Loucy (cell line): ENCODE results near the gene ZNF669.

ENCODE experiments used
- H2AFZ ChIP-seq: fragments of 200-600 bp; sonication (generic); 2 replicates; pipeline ENCODE4 v1.6.0; 2016; ENCODE audit warnings: antibody characterized with exemption, mild to moderate bottlenecking, low read length, moderate library complexity
- H3F3A ChIP-seq: fragments of 200-600 bp; 2 replicates; pipeline ENCODE4 v1.6.0; 2016; ENCODE audit warnings: antibody characterized with exemption, low read depth, mild to moderate bottlenecking
- H3K27me3 ChIP-seq: fragments of 200-600 bp; sonication (generic); 2 replicates; pipeline ENCODE4 v1.6.1; 2014; ENCODE audit warnings: low read length, mild to moderate bottlenecking; ENCODE audit not compliant: insufficient read depth, poor library complexity, severe bottlenecking
- H3K36me3 ChIP-seq: fragments of 200-600 bp; sonication (generic); 2 replicates; pipeline ENCODE4 v1.6.1; 2016; ENCODE audit warnings: low read length; ENCODE audit not compliant: insufficient read depth
- H3K4me1 ChIP-seq: fragments of 200-600 bp; sonication (generic); 2 replicates; pipeline ENCODE4 v1.5.1; 2014; ENCODE audit warnings: low read length, mild to moderate bottlenecking; ENCODE audit not compliant: insufficient read depth, poor library complexity, severe bottlenecking
- H3K4me2 ChIP-seq: fragments of 200-600 bp; sonication (generic); 2 replicates; pipeline ENCODE4 v1.6.0; 2014; ENCODE audit warnings: antibody characterized with exemption, low read length, low read depth, mild to moderate bottlenecking; ENCODE audit not compliant: poor library complexity, severe bottlenecking
- H3K4me3 ChIP-seq: fragments of 200-600 bp; sonication (generic); 2 replicates; pipeline ENCODE4 v1.5.1; 2014; ENCODE audit warnings: low read length, mild to moderate bottlenecking, mixed read lengths; ENCODE audit not compliant: poor library complexity, severe bottlenecking
- H3K79me2 ChIP-seq: fragments of 200-600 bp; sonication (generic); 2 replicates; pipeline ENCODE4 v1.6.1; 2014; ENCODE audit warnings: low read length; ENCODE audit not compliant: insufficient read depth
- H3K9ac ChIP-seq: fragments of 200-600 bp; sonication (generic); 2 replicates; pipeline ENCODE4 v1.6.0; 2014; ENCODE audit warnings: mild to moderate bottlenecking, low read depth, low read length, moderate library complexity; ENCODE audit not compliant: poor library complexity, severe bottlenecking
- H3K9me2 ChIP-seq: fragments of 200-600 bp; sonication (generic); replicated peaks from 2 replicates; pipeline ENCODE4 v1.6.1; 2016; ENCODE audit warnings: low read depth, low read length, mixed read lengths
- H3K9me3 ChIP-seq: fragments of 200-600 bp; sonication (generic); 2 replicates; pipeline ENCODE4 v1.6.1; 2014; ENCODE audit warnings: mild to moderate bottlenecking, antibody characterized with exemption, low read length, low read depth; ENCODE audit not compliant: insufficient read depth
- H4K20me1 ChIP-seq: fragments of 200-600 bp; sonication (generic); 2 replicates; pipeline ENCODE4 v1.6.0; 2014; ENCODE audit warnings: antibody characterized with exemption, low read length, mild to moderate bottlenecking; ENCODE audit not compliant: insufficient read depth, poor library complexity, severe bottlenecking
- EZH2phosphoT487 ChIP-seq: fragments of 200-600 bp; IDR thresholded peaks from 2 replicates; pipeline ENCODE4 v1.6.1; 2018; ENCODE audit warnings: antibody characterized with exemption, mild to moderate bottlenecking, moderate library complexity, borderline replicate concordance
- TF ChIP-seq, protein P1 (sequence below): fragments of 200-600 bp; sonication (generic); conservative IDR thresholded peaks from 2 replicates; pipeline ENCODE4 v1.5.1; 2014; ENCODE audit warnings: mild to moderate bottlenecking, antibody characterized with exemption, low read length

The ZNF669 gene

GRCh38 chr1:247087256-247087655, 16.9 kb downstream of the ZNF669 start:
- Histone ChIP-seq H3K9me2 (no peaks in the 10 kb centered on the region), H3K9me3 (no peaks in the 10 kb centered on the region), H3K27me3 (no peaks in the 10 kb centered on the region), H3K36me3 (no peaks in the 10 kb centered on the region), H2AFZ (no peak overlapping the region), H4K20me1 (no peaks in the 10 kb centered on the region), H3F3A (no peaks in the 10 kb centered on the region), H3K4me3 (no peak overlapping the region), H3K9ac (no peak overlapping the region), H3K4me2 (no peak overlapping the region), H3K4me1 (no peaks in the 10 kb centered on the region), H3K79me2 (no peaks in the 10 kb centered on the region)
- TF ChIP-seq, protein P1, sequence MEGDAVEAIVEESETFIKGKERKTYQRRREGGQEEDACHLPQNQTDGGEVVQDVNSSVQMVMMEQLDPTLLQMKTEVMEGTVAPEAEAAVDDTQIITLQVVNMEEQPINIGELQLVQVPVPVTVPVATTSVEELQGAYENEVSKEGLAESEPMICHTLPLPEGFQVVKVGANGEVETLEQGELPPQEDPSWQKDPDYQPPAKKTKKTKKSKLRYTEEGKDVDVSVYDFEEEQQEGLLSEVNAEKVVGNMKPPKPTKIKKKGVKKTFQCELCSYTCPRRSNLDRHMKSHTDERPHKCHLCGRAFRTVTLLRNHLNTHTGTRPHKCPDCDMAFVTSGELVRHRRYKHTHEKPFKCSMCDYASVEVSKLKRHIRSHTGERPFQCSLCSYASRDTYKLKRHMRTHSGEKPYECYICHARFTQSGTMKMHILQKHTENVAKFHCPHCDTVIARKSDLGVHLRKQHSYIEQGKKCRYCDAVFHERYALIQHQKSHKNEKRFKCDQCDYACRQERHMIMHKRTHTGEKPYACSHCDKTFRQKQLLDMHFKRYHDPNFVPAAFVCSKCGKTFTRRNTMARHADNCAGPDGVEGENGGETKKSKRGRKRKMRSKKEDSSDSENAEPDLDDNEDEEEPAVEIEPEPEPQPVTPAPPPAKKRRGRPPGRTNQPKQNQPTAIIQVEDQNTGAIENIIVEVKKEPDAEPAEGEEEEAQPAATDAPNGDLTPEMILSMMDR, result no peak
- TF ChIP-seq EZH2phosphoT487, result no peak

GRCh38 chr1:247085310-247085709, 18.8 kb downstream of the ZNF669 start:
- TF ChIP-seq, protein P1, result no peak
- no peak for TF ChIP-seq EZH2phosphoT487
- Histone ChIP-seq H4K20me1 (no peaks in the 10 kb centered on the region), H3K4me1 (no peaks in the 10 kb centered on the region), H3K27me3 (no peaks in the 10 kb centered on the region), H3K4me2 (no peak overlapping the region), H2AFZ (no peak overlapping the region), H3K36me3 (no peaks in the 10 kb centered on the region), H3K4me3 (no peak overlapping the region), H3K9me3 (no peaks in the 10 kb centered on the region), H3F3A (no peaks in the 10 kb centered on the region), H3K79me2 (no peaks in the 10 kb centered on the region), H3K9me2 (no peaks in the 10 kb centered on the region), H3K9ac (no peak overlapping the region)

- H3K4me3 ChIP-seq, result no peak overlapping the region
- H2AFZ ChIP-seq, result no peak overlapping the region
- no peaks in the 10 kb centered on the region for H3K9me3 ChIP-seq
- no peaks in the 10 kb centered on the region for H3K9me2 ChIP-seq
- H4K20me1 ChIP-seq, result no peaks in the 10 kb centered on the region
- H3F3A ChIP-seq, result no peaks in the 10 kb centered on the region
- no peak overlapping the region for H3K9ac ChIP-seq
- H3K4me2 ChIP-seq, result no peak overlapping the region
- H3K79me2 ChIP-seq, result no peaks in the 10 kb centered on the region
- no peaks in the 10 kb centered on the region for H3K4me1 ChIP-seq
- no peaks in the 10 kb centered on the region for H3K27me3 ChIP-seq
- H3K36me3 ChIP-seq, result no peaks in the 10 kb centered on the region
- TF ChIP-seq, protein P1, result no peak
- no peak for TF ChIP-seq EZH2phosphoT487
Observed at GRCh38 chr1:247084771-247085170, 19.4 kb downstream of the ZNF669 start.
